Right cardiac atrium (tissue), 5 donors: ENCODE measurements around the gene MOV10L1. TPM values are rescaled to one million over a fixed set of nuclear protein-coding genes. Genes with fewer than 3 reads are reported as not detected.

Source experiments
- ATAC-seq, 2 donors: fragments of 200-7000 bp; cut with Tn5 transposase; one replicate each; pipeline versions ENCODE4 v1.8.0 to v1.9.1; 2020; ENCODE audit warnings: moderate library complexity in 2 of 2, mild to moderate bottlenecking in 1 of 2
- DNase-seq, 3 donors: peaks; one replicate each; pipeline ENCODE4 v3.0.0-alpha.2; 2020
- H3K27ac ChIP-seq: one replicate; pipeline ENCODE4 v1.5.1; 2013; ENCODE audit warnings: mild to moderate bottlenecking, low read length, control low read depth, moderate library complexity
- H3K27me3 ChIP-seq: one replicate; pipeline ENCODE4 v1.6.1; 2013; ENCODE audit not compliant: control insufficient read depth, insufficient read depth
- H3K4me1 ChIP-seq: one replicate; pipeline ENCODE4 v1.6.1; 2013; ENCODE audit warnings: low read length; ENCODE audit not compliant: control insufficient read depth, insufficient read depth
- H3K4me3 ChIP-seq: one replicate; pipeline ENCODE4 v1.5.1; 2013; ENCODE audit warnings: low read length, control low read depth
- H3K9me3 ChIP-seq: one replicate; pipeline ENCODE4 v1.6.1; 2013; ENCODE audit warnings: low read length; ENCODE audit not compliant: control insufficient read depth
- WGBS: extraction: QIAGEN DNeasy Blood & Tissue Kit; methylation state at CpG from one replicate; pipeline ENCODE4 v1.1.7; 2013; 5-methylcytosine and 5-hydroxymethylcytosine counted together
- intact Hi-C, 4 donors: fragments of 100-400 bp; cut with DNase I; formaldehyde crosslinking; loops; one replicate each; pipeline versions ENCODE4 v1.11.0 to v1.14.0; 2022 to 2023
- polyA plus RNA-seq: library from polyadenylated mRNA; stranded (reverse); fragments of 200-250 nt; gene quantifications from one replicate; pipeline ENCODE4 v1.2.3, GENCODE V29; 2013
- total RNA-seq, 4 donors: library from RNA; stranded (reverse); fragmentation: NEBNext Ultra II Directional; extraction: Animal tissue kit (Norgen Biotek cat#: 25700); gene quantifications; one replicate each; pipeline ENCODE4 v1.2.1, GENCODE V29; 2021
- donor health status: healthy with polysubstance abuse.
- donor health status: DM: no; HTN: yes; CAD: no.
- donor health status: DM: no; HTN: no; CAD: no.
- donor health status: DM: no; HTN: yes; CAD: no; lungs with severe emphysema.
- donor health status: DM: yes; HTN: yes; CAD: no.

Gene MOV10L1
- total and polyA plus RNA-seq, 5 donors: 0.29 to 0.63 (median 0.53) TPM

DNA sequence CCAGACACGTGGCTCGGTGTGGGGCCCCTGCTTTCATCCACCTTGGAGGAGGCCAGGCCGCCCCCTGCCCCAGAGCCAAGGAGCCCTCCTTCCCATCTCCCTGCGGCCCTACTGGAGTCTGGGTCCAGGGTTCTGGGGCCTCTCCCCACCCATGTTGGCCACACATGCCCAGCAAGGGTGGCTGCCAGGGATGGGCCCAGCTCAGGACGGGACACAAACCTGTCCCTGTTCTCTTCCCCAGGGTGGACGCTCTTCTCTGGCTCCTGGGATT, 85.3 kb downstream of the MOV10L1 start:
- no peak overlapping the region for H3K4me3 ChIP-seq
- no peaks in the 10 kb centered on the region for H3K27me3 ChIP-seq
- DNase-seq (no peak), ATAC-seq (no peak)
- intact Hi-C loops: no loop called here
- no peaks in the 10 kb centered on the region for H3K4me1 ChIP-seq
- H3K27ac ChIP-seq: no peak overlapping the region
- WGBS: 87% methylated on average over 6 of the region's 6 CpGs
- H3K9me3 ChIP-seq: no peaks in the 10 kb centered on the region

DNA sequence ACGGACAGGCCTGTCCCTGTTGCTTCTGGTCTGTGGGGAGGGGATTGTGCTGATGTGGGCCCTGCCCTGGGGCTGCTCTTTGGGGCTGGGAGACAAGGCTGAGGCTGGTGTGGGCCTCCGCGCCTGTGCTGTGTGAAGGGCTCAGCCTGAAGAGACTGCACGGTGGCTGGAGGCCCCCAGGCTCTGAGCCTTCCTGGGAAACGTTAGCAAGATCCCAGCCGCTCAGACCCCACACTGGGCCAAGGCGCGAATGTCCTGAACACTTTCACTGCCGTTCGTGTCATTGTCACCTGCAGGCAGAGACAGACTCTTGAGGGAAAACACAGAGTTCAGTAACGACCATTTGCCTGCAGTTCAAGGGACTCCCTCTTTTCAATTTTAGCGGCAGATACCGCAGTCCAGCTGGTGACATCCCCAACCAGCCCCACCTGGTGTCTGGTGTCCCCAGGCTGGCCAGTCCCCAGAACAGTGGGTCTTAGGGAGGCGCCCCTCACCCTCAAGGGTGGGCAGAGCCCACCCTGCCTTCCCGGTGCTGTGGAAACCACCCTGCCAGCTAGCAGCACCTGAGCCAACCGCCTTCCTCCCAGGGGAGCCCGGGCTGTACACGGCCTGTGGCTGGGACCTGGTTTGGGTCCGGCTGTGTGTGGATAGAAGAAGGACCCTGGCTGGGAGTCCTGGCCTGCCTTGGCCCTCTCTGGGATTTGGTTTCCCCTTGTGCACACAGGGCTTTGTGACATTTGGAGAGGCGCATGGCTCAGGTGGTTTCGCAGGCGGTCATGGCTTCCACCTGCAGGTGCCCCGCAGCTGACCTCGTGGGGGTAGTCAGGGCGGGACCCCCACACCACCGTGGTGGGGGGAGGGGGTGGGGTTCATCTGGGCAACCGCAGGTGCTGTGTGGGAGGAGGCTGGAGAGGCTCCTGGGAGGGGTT, 86.4 kb downstream of the MOV10L1 start:
- H3K27ac ChIP-seq: no peak overlapping the region
- intact Hi-C loops: no loop called here
- no peak overlapping the region for H3K4me3 ChIP-seq
- DNase-seq (peak in 2 of 3 donors; percentile 33 to 36), ATAC-seq (no peak)
- no peaks in the 10 kb centered on the region for H3K27me3 ChIP-seq
- no peaks in the 10 kb centered on the region for H3K9me3 ChIP-seq
- 74% methylated on average over 27 of the region's 27 CpGs for WGBS
- no peaks in the 10 kb centered on the region for H3K4me1 ChIP-seq

DNA sequence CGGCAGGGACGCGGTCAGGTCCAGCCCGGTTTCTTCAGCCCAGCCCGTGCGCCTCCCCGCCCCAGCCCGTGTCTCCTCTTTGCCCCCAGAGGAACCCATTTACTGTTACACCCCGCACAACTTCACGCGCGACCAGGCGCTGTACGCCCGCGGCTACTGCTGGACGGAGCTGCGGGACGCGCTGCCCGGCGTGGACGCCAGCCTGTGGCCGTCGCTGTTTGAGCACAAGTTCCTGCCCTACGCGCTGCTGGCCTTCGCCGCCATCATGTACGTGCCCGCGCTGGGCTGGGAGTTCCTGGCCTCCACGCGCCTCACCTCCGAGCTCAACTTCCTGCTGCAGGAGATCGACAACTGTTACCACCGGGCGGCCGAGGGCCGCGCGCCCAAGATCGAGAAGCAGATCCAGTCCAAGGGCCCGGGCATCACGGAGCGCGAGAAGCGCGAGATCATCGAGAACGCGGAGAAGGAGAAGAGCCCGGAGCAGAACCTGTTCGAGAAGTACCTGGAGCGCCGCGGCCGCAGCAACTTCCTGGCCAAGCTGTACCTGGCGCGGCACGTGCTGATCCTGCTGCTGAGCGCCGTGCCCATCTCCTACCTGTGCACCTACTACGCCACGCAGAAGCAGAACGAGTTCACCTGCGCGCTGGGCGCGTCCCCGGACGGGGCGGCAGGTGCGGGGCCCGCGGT, 87.2 kb downstream of the MOV10L1 start:
- WGBS: 95% methylated on average over 76 of the region's 76 CpGs
- Histone ChIP-seq H3K4me3 (no peak overlapping the region), H3K27ac (no peak overlapping the region), H3K9me3 (no peaks in the 10 kb centered on the region), H3K27me3 (no peaks in the 10 kb centered on the region), H3K4me1 (no peaks in the 10 kb centered on the region)
- no peak for ATAC-seq
- DNase-seq: peak in 2 of 3 donors; percentile 43 to 61
- intact Hi-C loops: no loop called here

DNA sequence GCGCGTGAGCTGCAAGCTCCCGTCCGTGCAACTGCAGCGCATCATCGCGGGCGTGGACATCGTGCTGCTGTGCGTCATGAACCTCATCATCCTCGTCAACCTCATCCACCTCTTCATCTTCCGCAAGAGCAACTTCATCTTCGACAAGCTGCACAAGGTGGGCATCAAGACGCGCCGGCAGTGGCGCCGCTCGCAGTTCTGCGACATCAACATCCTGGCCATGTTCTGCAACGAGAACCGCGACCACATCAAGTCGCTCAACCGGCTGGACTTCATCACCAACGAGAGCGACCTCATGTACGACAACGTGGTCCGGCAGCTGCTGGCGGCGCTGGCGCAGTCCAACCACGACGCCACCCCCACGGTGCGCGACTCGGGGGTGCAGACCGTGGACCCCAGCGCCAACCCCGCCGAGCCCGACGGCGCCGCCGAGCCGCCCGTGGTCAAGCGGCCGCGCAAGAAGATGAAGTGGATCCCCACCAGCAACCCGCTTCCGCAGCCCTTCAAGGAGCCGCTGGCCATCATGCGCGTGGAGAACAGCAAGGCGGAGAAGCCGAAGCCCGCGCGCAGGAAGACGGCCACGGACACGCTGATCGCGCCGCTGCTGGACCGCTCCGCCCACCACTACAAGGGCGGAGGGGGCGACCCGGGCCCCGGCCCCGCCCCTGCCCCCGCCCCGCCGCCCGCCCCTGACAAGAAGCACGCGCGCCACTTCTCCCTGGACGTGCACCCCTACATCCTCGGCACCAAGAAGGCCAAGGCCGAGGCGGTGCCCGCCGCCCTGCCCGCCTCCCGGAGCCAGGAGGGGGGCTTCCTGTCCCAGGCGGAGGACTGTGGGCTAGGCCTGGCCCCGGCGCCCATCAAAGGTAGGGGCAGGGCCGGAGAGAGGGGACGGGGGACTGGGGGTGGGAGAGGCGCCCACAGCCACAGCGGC, 88.0 kb downstream of the MOV10L1 start:
- no peaks in the 10 kb centered on the region for H3K4me1 ChIP-seq
- H3K27me3 ChIP-seq: no peaks in the 10 kb centered on the region
- WGBS: 59% methylated on average over 98 of the region's 98 CpGs
- H3K27ac ChIP-seq: no peak overlapping the region
- intact Hi-C loops: no loop called here
- H3K4me3 ChIP-seq: no peak overlapping the region
- no peaks in the 10 kb centered on the region for H3K9me3 ChIP-seq
- DNase-seq (peak in 2 of 3 donors; percentile 36 to 59), ATAC-seq (no peak)

DNA sequence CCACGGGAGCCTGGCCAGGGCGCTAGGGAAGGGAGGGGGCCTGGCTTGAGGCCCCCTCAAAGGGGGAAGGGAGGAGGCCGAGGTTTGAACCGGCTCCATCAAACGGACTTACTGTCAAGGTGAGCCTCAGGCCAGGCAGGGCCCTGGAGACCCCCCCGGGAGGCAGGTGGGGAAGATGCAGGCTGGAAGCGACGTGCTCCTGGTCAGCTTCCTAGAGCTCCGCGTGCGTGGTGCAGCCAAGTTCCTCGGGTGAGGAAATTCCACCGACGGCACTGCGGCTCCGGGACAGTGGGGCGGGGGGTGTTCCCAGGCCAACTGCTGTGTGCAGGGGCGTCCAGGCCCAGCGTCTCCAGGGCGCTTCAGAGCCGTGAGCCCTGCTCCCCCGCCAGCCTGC, 88.7 kb downstream of the MOV10L1 start:
- Histone ChIP-seq H3K4me3 (no peak overlapping the region), H3K27me3 (no peaks in the 10 kb centered on the region), H3K27ac (no peak overlapping the region), H3K4me1 (no peaks in the 10 kb centered on the region), H3K9me3 (no peaks in the 10 kb centered on the region)
- ATAC-seq: no peak
- DNase-seq: peak in 1 of 3 donors; percentile 32
- WGBS: 38% methylated on average over 22 of the region's 22 CpGs
- intact Hi-C loops: no loop called here

DNA sequence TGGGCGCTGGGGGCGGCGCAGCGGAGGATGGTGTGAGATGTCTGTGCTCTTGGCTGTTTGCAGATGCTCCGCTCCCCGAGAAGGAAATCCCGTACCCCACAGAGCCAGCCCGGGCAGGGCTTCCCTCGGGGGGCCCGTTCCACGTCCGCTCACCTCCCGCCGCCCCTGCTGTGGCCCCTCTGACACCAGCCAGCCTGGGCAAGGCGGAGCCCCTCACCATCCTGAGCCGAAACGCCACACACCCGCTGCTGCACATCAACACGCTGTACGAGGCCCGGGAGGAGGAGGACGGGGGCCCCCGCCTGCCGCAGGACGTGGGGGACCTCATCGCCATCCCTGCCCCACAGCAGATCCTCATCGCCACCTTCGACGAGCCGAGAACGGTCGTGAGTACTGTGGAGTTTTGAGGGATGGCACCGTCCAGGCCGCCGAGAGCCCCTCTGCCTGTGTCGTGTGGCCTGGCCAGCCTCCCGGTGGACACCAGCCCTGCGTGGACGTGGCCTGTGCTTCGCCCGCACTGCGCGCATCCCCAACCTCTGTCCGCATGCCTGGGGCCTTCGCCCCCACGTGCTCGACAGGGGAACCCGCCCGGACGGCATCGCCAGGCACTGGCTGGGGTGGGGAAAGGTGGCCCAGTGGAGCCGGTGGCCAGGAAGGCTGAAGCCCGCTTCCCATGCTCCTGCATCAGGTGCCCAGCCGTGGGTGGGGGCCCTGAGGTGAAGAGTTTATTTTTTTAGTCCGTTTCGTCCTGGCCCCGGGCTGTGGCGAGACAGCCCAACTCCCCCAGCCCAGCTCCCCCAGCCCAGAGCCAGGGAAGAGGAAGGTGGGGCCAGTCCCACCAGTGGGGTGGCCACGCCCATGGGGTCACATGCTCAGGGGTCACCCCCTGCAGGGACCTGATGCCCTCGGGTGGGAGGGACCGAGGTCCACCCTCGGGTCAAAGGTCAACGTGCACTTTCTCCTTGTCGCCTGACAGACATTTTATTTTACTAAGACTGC, 89.4 kb downstream of the MOV10L1 start:
- Histone ChIP-seq H3K27ac (no peak overlapping the region), H3K27me3 (no peaks in the 10 kb centered on the region), H3K4me1 (peaks cover 2% of the 10 kb centered on the region), H3K4me3 (no peak overlapping the region), H3K9me3 (no peaks in the 10 kb centered on the region)
- intact Hi-C loops: no loop called here
- WGBS: 79% methylated on average over 64 of the region's 64 CpGs
- peak in 2 of 3 donors; percentile 47 to 63 for DNase-seq
- no peak for ATAC-seq

DNA sequence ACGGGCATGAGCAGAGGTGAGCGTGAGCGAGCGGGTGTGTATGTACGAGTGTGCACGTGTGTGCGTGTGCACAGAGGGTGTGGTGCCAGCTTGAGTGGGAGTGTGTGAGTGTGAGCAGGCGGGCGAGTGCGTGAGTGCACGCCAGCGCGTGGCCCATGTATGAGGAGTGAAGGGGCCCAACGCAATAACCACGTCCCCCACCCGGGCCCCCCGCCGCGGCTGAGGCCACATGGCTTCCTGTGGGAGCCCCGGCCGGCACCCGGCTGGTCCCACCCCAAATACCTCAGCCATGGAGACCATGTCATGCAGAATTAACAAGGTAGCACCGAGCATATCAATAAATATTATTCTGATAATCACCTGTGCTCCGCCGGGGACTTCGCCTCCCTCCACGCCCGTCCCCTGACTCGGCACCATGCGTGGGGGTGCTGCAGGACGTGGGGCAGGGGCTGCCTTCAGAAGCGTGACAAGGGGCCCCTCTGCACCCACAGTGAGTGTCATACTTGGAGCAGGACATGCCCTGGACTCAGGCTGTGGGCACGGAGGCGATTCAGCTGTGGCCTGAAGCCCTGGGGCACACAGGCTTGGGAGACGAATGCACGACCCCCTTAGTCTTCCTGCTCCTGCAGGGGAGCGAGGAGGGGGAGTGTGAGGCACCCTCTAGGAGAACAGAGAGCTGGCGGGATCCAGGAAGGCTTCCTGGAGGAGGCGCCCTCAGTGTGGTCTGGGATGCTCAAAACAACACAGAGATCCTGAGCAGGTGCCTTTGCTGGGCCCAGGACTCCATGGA, 90.3 kb downstream of the MOV10L1 start:
- Histone ChIP-seq H3K4me1 (peaks cover 2% of the 10 kb centered on the region), H3K27ac (no peak overlapping the region), H3K4me3 (no peak overlapping the region), H3K9me3 (no peaks in the 10 kb centered on the region), H3K27me3 (no peaks in the 10 kb centered on the region)
- intact Hi-C loops: no loop called here
- DNase-seq (peak in 2 of 3 donors; percentile 48 to 54), ATAC-seq (no peak)
- 79% methylated on average over 39 of the region's 39 CpGs for WGBS

DNA sequence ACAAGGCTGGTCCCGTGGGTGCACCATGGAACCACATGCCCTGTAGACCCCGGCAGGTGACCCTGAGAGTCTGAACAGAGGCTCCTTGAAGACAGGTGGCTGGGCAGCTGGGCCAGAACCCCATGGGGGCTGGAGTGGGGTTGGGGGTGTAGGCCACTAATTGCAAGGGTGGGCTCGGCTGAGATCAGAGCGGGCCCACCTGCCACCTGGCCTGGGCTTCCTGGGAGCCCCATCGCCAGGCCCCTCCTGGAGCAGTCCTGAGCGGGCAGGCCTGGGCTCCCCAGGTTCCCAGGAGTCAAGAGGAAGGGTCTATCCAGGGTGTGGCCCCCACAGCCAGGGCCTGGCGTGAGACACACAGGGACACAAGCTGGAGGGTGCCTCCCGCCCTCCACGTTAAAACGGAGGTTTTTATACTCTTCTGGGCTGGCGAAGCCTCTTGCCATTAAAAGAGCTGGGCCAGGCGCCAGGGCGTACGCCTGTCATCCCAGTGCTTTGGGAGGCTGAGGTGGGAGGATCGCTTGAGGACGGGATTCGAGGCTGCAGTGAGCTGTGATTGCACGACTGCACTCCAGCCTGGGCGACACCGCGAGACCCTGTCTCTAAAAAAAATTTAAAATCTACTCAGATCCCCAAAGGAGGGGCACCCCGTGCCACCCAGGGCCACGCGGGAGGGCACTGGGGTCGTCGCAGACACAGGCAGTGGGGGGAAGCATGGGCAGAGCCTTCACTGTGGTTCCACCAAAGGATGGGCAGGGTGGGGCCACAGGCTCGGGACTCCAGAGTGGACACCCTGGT, 91.1 kb downstream of the MOV10L1 start:
- Histone ChIP-seq H3K9me3 (no peaks in the 10 kb centered on the region), H3K27ac (no peak overlapping the region), H3K4me3 (no peak overlapping the region), H3K27me3 (no peaks in the 10 kb centered on the region), H3K4me1 (peaks cover 2% of the 10 kb centered on the region)
- 92% methylated on average over 27 of the region's 27 CpGs for WGBS
- peak in 2 of 3 donors; percentile 48 to 57 for DNase-seq
- no peak for ATAC-seq
- intact Hi-C loops: no loop called here
